ENCODE results near the gene TNFRSF14. TPM values are rescaled to one million over a fixed set of nuclear protein-coding genes. Genes with fewer than 3 reads are reported as not detected.

Gene TNFRSF14
- total and polyA plus RNA-seq, 2 experiments from 2014 or later = 7.8 to 13.3 TPM

GRCh38 chr1:2528966-2529783 is 27.0 kb upstream of the TNFRSF14 start:
- Histone ChIP-seq H3F3A (ENCODE audit: insufficient read depth) (no peaks in the 10 kb centered on the region), H3K9me2 (ENCODE audit: insufficient read depth) (no peaks in the 10 kb centered on the region), H3K27me3 (replicated peaks; ENCODE audit: insufficient read depth) (peaks cover 18% of the 10 kb centered on the region), H3K36me3 (ENCODE audit: low read depth) (no peaks in the 10 kb centered on the region), H2AFZ (no peak overlapping the region), H3K4me3 (0 out of 2 replicates have a peak overlapping the region, but pooled peaks have one; percentile 32), H3K27ac (no peak overlapping the region), H3K9me3 (ENCODE audit: low read depth) (no peaks in the 10 kb centered on the region), H3K9ac (no peak overlapping the region), H3K4me2 (ENCODE audit: unreplicated experiment) (peak overlapping the region; percentile 1), H4K20me1 (ENCODE audit: insufficient read depth) (no peaks in the 10 kb centered on the region), H3K4me1 (ENCODE audit: insufficient read depth) (peaks cover 23% of the 10 kb centered on the region), H3K79me2 (ENCODE audit: insufficient read depth) (peaks cover 18% of the 10 kb centered on the region)
- peak; percentile 48 for DNase-seq
- TF ChIP-seq EZH2phosphoT487 (IDR thresholded peaks at IDR 0.05; ENCODE audit: insufficient read depth, low read depth) = no peak
- no peak for TF ChIP-seq EZH2 (IDR thresholded peaks at IDR 0.05; ENCODE audit: insufficient read depth, poor library complexity, severe bottlenecking)
- in situ Hi-C loops (cut with MboI) = no loop called here
- 8 to 12% methylated on average over 41 to 48 of the region's 84 CpGs for WGBS, 2 experiments (ENCODE audit: low coverage in 1 of 2, low lambda C conversion rate in 2 of 2, missing lambda C conversion rate in 2 of 2)

GRCh38 chr1:2529784-2530512 is 26.2 kb upstream of the TNFRSF14 start, which contains the start of gene HES5:
HES5 (minus strand) TSS chr1:2530263; CDS start chr1:2530164, 99 bp downstream.
- TF ChIP-seq EZH2phosphoT487 (IDR thresholded peaks at IDR 0.05; ENCODE audit: insufficient read depth, low read depth) (no peak), EZH2 (IDR thresholded peaks at IDR 0.05; ENCODE audit: insufficient read depth, poor library complexity, severe bottlenecking) (peak; percentile 91)
- Histone ChIP-seq H4K20me1 (ENCODE audit: insufficient read depth) (no peaks in the 10 kb centered on the region), H3K4me3 (peak within 1 kb of the TSS; percentile 32; the same call in 1 of the 2 replicates), H3K36me3 (ENCODE audit: low read depth) (no peaks in the 10 kb centered on the region), H3K27me3 (replicated peaks; ENCODE audit: insufficient read depth) (peaks cover 18% of the 10 kb centered on the region), H3K79me2 (ENCODE audit: insufficient read depth) (peaks cover 11% of the 10 kb centered on the region), H2AFZ (0 out of 2 replicates have a peak within 1 kb of the TSS, but pooled peaks have one; percentile 17), H3F3A (ENCODE audit: insufficient read depth) (no peaks in the 10 kb centered on the region), H3K4me2 (ENCODE audit: unreplicated experiment) (peak within 1 kb of the TSS; percentile 1), H3K9me2 (ENCODE audit: insufficient read depth) (no peaks in the 10 kb centered on the region), H3K4me1 (ENCODE audit: insufficient read depth) (peaks cover 23% of the 10 kb centered on the region), H3K9ac (peak within 1 kb of the TSS; percentile 48; the same call in 1 of the 2 replicates), H3K9me3 (ENCODE audit: low read depth) (no peaks in the 10 kb centered on the region), H3K27ac (no peak within 1 kb of the TSS)
- DNase-seq = peak; percentile 72
- in situ Hi-C loops (cut with MboI) = no loop called here
- 2 to 4% methylated on average over 74 to 85 of the region's 91 CpGs for WGBS, 2 experiments (ENCODE audit: low coverage in 1 of 2, low lambda C conversion rate in 2 of 2, missing lambda C conversion rate in 2 of 2)

GRCh38 chr1:2530513-2531361 is 25.4 kb upstream of the TNFRSF14 start:
- 23% methylated on average over 27 to 30 of the region's 30 CpGs for WGBS, 2 experiments (ENCODE audit: low coverage in 1 of 2, low lambda C conversion rate in 2 of 2, missing lambda C conversion rate in 2 of 2)
- peaks cover 22% of the 10 kb centered on the region for H3K4me1 ChIP-seq (ENCODE audit: insufficient read depth)

More at GRCh38 chr1:2530513-2531361, 25.4 kb upstream of the TNFRSF14 start:
- Histone ChIP-seq H3K36me3 (ENCODE audit: low read depth) (no peaks in the 10 kb centered on the region), H3K27me3 (replicated peaks; ENCODE audit: insufficient read depth) (peaks cover 18% of the 10 kb centered on the region), H3K9me2 (ENCODE audit: insufficient read depth) (no peaks in the 10 kb centered on the region), H3K4me3 (no peak overlapping the region), H3K4me2 (ENCODE audit: unreplicated experiment) (no peak overlapping the region), H3K9ac (no peak overlapping the region), H3K79me2 (ENCODE audit: insufficient read depth) (peaks cover 3% of the 10 kb centered on the region), H2AFZ (no peak overlapping the region), H3F3A (ENCODE audit: insufficient read depth) (no peaks in the 10 kb centered on the region), H3K9me3 (ENCODE audit: low read depth) (no peaks in the 10 kb centered on the region), H4K20me1 (ENCODE audit: insufficient read depth) (no peaks in the 10 kb centered on the region), H3K27ac (no peak overlapping the region)
- peak; percentile 41 for DNase-seq
- TF ChIP-seq EZH2phosphoT487 (IDR thresholded peaks at IDR 0.05; ENCODE audit: insufficient read depth, low read depth) (no peak), EZH2 (IDR thresholded peaks at IDR 0.05; ENCODE audit: insufficient read depth, poor library complexity, severe bottlenecking) (no peak)
- in situ Hi-C loops (cut with MboI) = no loop called here
